HG03565 (cell line): ENCODE results near the gene EFHC2.

ENCODE experiments used
- ATAC-seq: cut with Tn5 transposase; IDR thresholded peaks from one replicate; pipeline ENCODE4 v1.9.1; 2021; ENCODE audit warnings: mild to moderate bottlenecking, moderate library complexity; ENCODE audit not compliant: unreplicated experiment

EFHC2 gene

DNA sequence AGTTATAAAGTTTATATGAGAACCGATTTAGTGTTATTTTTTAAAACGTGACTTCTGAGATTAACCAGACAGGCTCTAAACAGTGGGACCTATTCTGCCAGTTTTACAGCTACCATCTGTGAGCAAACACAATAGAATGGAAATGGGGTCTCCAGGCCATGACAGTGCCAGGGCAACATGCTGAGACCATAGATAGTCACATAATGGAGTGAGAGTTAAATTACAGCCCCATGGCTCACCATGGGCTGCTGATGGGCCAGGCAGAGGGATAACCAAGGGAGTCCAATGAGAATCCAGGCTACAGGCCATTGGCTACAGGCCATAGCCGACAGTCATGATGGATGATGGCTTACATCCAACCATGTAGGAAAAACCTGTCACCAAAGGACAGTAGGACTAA lies 186.7 kb downstream of the EFHC2 start:
- ATAC-seq, result no peak

DNA sequence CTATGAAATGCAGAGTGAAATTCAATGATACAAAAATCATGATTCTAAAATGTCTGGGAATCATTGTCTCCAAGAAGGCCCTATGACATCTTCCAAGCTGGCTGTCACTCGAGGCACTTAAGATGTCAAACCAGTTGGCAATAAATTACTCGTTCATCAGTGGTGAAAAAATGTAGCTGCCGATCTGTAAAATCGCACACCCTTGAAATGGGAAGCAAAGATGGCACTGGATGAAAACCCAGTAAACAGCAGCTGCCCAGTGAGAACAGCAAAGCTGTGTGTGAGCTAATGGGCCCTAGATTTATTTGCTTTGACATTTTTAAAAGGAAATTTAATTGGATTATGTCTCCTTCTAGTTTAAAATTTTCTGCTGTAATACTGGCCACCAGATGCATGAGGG lies 188.3 kb downstream of the EFHC2 start:
- ATAC-seq, result no peak

DNA sequence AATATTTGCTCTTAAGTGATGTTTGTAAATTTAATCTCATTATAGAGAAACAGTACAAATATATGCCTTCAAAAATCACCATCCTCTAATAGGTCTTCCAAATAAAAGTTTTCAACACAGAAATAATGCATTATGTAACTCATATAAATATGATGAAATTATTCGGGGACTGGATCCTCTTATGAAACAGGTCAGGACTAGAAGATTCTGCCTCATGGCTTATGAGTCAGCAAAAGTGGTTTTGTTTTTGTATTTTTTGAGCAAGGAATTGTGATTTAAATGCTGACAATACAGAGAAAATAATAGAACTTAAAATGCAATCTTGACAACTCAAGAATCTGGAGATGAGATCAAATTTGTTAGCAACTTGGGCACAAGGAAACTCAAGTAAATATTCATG lies 190.6 kb downstream of the EFHC2 start:
- no peak for ATAC-seq

DNA sequence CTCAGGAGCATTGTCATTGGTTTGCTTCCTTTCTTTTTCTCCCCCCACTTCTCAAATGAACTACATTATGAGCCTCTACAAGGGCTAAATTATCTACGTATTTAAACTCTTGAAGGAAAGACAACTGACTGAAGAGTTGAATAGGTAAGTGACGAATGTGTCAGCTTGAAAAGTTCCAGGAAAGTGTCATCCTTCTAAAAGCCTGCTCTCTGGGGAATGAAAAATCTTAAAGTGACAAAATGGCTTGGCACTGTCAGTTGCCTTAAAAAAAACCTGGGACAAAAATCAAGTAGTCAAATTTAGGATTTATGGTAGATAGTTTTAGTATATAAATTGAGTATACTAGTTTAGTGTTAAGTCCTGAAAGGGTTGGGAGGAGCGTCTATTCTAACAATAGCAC lies 196.3 kb downstream of the EFHC2 start:
- ATAC-seq, result no peak

DNA sequence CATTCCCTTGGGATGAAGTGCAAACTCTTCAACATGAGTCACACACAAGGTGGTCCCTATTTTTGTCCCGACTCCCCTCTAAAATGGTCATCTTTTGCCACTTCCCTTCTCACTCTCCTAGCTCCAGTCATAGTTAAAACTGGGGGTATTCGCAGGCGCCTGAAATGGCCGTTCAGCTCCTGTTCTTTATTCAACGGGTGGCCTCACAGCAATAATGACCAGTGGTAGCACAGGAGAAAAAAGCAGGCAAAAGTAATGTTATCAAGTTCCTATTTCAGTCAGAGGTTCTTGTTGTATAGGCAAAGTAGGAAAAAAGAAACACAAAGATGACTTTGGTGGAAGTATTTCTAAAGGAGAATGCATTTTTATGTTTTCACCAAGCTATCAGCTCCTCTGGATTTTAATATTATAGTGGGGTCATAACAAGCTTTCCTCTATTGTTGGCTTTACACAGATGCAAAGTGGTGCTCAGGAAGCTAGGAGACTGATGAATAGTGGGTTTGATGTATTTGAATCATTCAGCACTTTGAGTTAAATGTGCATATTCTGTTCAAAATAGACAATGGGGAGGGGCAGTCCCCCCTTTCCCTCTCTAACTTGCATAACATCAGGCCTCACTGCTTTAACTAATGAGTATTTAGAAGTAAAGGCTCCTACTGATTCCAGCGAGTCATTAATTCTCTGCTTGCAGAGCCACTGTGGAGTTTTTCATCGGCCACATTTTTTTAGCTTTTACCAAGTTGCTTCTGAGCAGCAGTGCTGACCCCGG lies 199.1 kb downstream of the EFHC2 start:
- no peak for ATAC-seq

DNA sequence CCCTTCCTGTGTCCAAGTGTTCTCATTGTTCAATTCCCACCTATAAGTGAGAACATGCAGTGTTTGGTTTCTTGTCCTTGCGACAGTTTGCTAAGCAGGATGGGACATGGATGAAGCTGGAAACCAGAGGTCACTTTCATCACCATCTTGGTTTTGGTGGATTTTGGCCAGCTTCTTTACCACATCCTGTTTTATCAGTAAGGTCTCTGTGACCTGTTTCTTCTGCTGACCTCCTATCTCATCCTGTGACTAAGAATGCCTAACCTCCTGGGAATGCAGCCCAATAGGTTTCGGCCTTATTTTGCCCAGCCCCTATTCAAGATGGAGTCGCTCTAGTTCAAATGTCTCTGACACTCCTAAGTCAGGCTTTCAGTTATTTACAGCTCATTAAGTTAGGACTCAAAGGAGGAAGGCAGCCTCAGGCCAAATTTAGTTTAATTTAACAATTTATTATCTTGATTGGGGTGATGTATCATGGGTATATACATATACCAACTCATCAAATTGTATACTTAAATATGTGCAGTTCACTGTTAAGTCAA lies 200.3 kb downstream of the EFHC2 start:
- ATAC-seq, result no peak

DNA sequence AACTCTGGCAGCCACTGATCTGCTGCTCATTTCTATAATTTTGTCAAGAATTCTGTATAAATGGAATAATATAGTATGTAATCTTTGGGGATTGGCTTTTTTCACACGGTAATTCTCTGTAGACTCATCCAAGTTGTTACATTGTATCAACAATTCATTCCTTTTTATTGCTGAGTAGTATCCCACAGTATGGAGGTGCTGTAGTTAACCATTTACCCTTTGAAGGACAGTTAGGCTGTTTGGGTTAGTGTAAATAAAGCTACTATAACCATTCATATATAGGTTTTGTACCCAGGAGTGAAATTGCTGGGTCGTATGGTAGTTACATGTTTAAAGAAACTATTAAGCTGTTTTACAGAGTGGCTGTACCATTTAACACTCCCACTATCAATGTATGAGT lies 213.3 kb downstream of the EFHC2 start:
- no peak for ATAC-seq

DNA sequence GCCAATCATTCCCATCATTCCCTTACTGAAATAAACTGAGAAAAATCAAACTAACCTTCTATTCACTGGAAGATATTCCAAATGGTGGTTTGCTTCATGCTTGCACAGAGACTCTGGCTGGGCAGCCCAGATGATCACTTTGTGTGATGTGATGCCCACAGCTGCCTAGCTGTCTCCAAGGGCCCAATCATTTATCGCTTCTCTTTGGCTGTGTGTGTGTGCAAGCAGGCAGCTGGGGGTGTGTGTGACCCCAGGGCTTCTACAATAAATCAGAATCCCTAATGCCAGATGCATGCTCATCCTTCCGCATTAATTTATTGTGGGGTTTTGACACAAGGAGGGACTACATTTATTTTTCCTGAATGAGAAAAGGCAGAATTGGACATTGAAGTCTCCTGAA lies 230.1 kb downstream of the EFHC2 start:
- ATAC-seq, result no peak

DNA sequence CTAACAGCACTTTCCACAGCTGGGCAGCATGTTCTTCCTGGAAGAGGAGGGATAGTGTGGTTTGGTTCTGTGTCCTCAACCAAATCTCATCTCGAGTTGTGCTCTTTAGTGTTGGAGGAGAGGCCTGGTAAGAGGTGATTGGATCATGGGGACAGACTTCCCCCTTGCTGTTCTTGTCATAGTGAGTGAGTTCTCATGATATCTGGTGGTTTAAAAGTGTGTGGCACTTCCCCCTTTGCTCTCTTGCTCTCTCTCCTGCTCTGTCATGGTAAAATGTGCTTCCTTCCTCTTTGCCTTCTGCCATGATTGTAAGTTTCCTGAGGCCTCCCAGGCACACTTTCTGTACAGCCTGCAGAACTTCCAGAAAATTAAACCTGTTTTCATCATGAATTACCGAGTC lies 236.6 kb downstream of the EFHC2 start:
- no peak for ATAC-seq

DNA sequence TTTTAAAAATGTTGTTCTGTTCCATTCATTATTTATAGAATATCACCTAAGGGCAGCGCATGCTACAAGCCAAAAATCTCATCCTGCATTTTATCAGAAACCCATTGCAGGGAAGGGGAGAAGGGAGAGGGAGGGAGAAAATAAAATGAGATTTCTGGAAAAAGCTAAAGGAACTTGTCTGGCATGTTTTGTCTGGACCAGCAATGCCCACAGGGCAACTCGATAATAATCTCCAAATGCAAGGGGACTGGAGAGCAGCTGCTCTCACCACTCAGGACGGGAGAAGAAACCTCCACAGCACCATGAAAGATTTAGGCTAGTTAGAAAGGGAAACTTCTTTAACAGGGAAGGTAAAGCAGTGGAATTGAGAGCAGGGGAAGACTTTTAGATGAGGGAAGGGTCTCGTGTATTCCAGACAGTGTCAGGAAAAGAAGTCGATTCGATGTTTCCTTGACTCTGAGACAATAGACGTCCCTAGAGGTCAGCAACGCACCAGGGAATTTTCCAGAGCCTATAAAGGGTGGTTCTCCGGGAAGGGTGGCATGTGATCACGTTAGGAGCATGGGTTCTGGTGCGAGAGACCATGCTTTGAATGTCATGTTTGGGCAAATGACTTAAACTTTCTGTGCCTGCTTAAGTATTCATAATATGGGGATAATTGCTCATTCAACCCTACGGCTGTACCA lies 238.1 kb downstream of the EFHC2 start:
- no peak for ATAC-seq

DNA sequence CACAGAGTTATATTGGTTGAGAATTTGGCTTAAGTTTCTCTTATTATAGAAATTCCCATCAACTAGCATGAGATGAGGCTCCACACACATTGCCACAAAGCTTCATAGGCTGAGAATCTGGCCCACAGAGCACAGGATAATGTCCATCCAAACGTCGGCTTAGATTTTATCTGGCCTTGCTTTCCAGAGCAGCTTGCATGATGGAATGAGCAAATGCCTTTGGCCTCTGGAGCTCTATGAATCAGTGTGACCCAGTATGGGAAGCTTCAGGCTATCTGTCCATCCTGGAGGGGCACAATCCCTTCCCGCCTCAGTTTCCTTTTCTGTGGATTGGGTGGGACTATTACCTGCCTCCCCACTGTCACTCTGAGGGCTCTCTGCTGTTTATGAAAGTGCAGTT lies 238.8 kb downstream of the EFHC2 start:
- no peak for ATAC-seq

DNA sequence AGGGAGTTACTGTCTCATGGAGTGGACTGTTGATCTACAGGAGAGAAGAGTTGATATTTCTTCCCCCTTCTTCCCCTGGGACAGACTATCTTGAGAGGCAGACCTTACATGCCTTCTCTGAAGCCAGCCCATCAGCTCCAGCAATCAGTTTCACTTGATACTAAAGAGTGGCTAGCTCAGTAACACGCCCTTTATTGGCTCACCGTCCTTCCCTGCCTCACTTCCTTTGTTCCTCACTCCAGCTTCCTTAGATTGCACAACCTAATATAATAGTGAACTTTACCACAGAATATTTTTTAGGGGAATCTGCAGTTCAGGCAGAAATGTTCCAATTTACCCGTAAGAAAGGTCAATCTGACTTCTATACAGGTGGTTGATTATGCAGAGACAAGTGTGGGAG lies 242.2 kb downstream of the EFHC2 start:
- no peak for ATAC-seq

DNA sequence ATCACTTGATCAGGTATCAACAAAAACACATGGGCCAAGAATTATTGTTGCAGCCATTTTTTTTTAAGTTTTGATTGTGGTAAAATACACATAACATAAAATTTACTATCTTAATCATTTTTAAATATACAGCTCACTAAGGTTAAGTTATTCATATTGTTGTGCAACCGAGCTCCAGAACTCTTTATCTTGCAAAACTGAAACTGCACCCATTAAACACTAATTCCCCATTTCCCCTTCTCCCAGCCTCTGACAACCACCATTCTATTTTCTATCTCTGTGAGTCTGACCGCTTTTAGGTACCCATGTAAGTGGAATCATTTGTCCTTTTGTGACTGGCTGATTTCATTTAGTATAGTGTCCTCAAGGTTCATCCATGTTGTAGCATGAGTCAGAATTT lies 244.1 kb downstream of the EFHC2 start:
- ATAC-seq, result no peak
